Skeletal muscle satellite cell (primary cell): Measurements from ENCODE around the gene CLDN9.

Experiments used
- H3K27me3 ChIP-seq: 2 replicates; pipeline ENCODE4 v1.7.0; 2013; ENCODE audit warnings: low read length; ENCODE audit not compliant: control insufficient read depth, insufficient read depth
- H3K36me3 ChIP-seq: 2 replicates; pipeline ENCODE4 v1.7.0; 2013; ENCODE audit warnings: mild to moderate bottlenecking, control low read depth, low read length; ENCODE audit not compliant: insufficient read depth
- H3K4me1 ChIP-seq: 2 replicates; pipeline ENCODE4 v1.7.0; 2013; ENCODE audit warnings: low read length; ENCODE audit not compliant: control insufficient read depth, insufficient read depth
- H3K4me2 ChIP-seq: 2 replicates; pipeline ENCODE4 v1.7.0; 2013; ENCODE audit warnings: mild to moderate bottlenecking, low read length
- H3K4me3 ChIP-seq: 2 replicates; pipeline ENCODE4 v1.7.0; 2013; ENCODE audit warnings: low read length
- H3K9ac ChIP-seq: 2 replicates; pipeline ENCODE4 v1.7.0; 2013; ENCODE audit warnings: mild to moderate bottlenecking, low read depth, low read length, moderate library complexity
- H3K9me3 ChIP-seq: replicated peaks from 2 replicates; pipeline ENCODE4 v1.7.0; 2013; ENCODE audit warnings: mild to moderate bottlenecking, control low read depth, low read length

CLDN9 gene

GRCh38 chr16:3029491-3030221, 16.9 kb downstream of the CLDN9 start:
- Histone ChIP-seq H3K4me2 (peak overlapping the region; percentile 66), H3K4me3 (peak overlapping the region; percentile 51), H3K36me3 (peaks cover 9% of the 10 kb centered on the region), H3K4me1 (peaks cover 8% of the 10 kb centered on the region), H3K27me3 (peaks cover 40% of the 10 kb centered on the region), H3K9me3 (no peaks in the 10 kb centered on the region), H3K9ac (no peak overlapping the region)

GRCh38 chr16:3030222-3031212, 17.8 kb downstream of the CLDN9 start:
- Histone ChIP-seq H3K9ac (no peak overlapping the region), H3K9me3 (no peaks in the 10 kb centered on the region), H3K27me3 (peaks cover 47% of the 10 kb centered on the region), H3K36me3 (peaks cover 9% of the 10 kb centered on the region), H3K4me2 (no peak overlapping the region), H3K4me3 (no peak overlapping the region), H3K4me1 (peaks cover 8% of the 10 kb centered on the region)

- H3K27me3 ChIP-seq, result peaks cover 63% of the 10 kb centered on the region
These were observed 19.9 kb downstream of the CLDN9 start for GRCh38 chr16:3032624-3033023.

DNA sequence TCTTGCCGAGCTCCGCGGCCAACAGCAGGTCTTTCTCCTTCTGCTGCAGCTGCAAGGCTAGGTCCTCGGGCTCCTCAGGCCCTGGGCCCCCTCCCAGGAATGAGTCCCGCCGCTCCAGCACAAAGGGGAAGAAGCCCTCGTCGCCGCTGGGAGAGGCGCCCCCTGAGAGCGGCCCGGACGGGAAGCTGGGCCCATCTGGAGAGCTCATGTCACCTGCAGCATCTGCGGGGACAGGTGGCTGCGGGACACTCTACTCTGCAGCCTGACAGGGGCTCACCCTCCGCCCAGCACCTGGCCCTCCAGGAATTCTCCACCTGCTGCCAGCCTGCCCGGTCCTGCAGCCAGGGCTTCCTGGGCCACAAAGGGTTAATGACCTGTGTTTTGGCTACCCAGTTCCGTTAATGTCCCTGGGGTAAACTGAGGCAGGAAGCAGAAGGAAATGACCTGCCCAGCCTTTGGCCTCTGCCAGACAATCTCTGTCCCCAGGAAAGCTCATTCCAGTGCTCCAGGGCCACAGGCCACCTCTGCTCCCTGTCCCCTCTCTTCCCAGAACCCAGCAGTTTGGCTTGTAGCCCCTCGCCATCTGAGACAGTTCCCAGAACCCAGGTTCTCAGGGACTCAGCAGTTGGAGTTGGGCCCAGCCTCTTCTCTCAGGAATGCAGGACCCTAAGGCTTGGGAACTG, 22.7 kb downstream of the CLDN9 start:
- Histone ChIP-seq H3K4me2 (no peak overlapping the region), H3K36me3 (no peaks in the 10 kb centered on the region), H3K9me3 (no peaks in the 10 kb centered on the region), H3K27me3 (peaks cover 72% of the 10 kb centered on the region), H3K4me1 (no peaks in the 10 kb centered on the region), H3K4me3 (no peak overlapping the region), H3K9ac (no peak overlapping the region)

More at GRCh38 chr16:3032624-3033023, 19.9 kb downstream of the CLDN9 start:
- H3K36me3 ChIP-seq, result no peaks in the 10 kb centered on the region
- peaks cover 8% of the 10 kb centered on the region for H3K4me1 ChIP-seq
- no peak overlapping the region for H3K4me3 ChIP-seq
- no peak overlapping the region for H3K9ac ChIP-seq
- no peaks in the 10 kb centered on the region for H3K9me3 ChIP-seq
- H3K4me2 ChIP-seq, result no peak overlapping the region

DNA sequence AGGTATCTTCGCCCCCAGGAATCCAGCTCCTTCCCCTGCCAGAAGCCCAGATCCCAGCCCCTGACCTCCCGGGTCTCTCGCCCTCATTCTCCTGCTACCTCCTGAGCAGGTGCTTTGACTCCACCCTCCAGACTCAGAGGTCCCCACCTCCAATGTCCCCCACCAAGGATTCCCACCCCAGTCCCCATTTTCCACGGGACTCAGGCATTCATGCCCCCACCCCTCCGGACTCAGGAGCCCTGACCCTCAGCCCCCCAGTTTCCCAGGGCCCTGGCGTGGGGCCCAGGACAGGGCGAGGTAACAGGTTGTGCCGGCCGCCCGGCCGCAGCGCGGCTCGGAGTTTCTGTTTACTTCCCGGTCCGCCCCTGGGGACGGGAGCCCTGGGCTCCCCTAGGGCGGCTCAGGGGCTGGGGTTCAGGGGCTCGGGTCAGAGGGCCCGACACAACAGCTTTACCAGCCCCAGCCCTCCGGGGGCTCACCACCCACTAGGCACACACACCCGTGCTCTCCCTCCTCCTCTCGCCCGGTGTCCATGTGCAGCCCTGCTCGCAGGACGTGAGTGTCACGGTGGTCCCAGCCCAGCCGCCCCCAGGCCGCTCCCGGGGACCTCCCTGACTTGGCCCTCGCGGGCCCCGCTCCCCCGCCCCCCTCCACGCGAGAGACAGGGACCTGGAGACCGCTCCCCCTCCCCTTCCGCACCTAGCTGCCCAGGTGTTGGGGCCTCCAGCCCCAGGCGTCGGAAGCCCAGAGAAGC, 23.4 kb downstream of the CLDN9 start:
- peaks cover 72% of the 10 kb centered on the region for H3K27me3 ChIP-seq
- no peak overlapping the region for H3K4me3 ChIP-seq
- H3K4me1 ChIP-seq, result no peaks in the 10 kb centered on the region
- H3K36me3 ChIP-seq, result no peaks in the 10 kb centered on the region
- H3K9ac ChIP-seq, result no peak overlapping the region
- no peak overlapping the region for H3K4me2 ChIP-seq
- H3K9me3 ChIP-seq, result no peaks in the 10 kb centered on the region

GRCh38 chr16:3036726-3037315, 24.1 kb downstream of the CLDN9 start, which contains the start of gene BICDL2:
Gene BICDL2, minus strand, starts transcription at chr16:3036944. Its CDS starts 1,448 bp downstream, at chr16:3035496.
- no peak within 1 kb of the TSS for H3K4me2 ChIP-seq
- no peak within 1 kb of the TSS for H3K4me3 ChIP-seq
- H3K36me3 ChIP-seq, result no peaks in the 10 kb centered on the region
- H3K27me3 ChIP-seq, result peaks cover 72% of the 10 kb centered on the region
- no peaks in the 10 kb centered on the region for H3K4me1 ChIP-seq
- no peak within 1 kb of the TSS for H3K9ac ChIP-seq
- H3K9me3 ChIP-seq, result no peaks in the 10 kb centered on the region

GRCh38 chr16:3038256-3038655, 25.5 kb downstream of the CLDN9 start:
- Histone ChIP-seq H3K4me3 (no peak overlapping the region), H3K27me3 (peaks cover 58% of the 10 kb centered on the region), H3K4me2 (no peak overlapping the region), H3K9me3 (no peaks in the 10 kb centered on the region), H3K4me1 (no peaks in the 10 kb centered on the region), H3K36me3 (no peaks in the 10 kb centered on the region), H3K9ac (no peak overlapping the region)

- H3K27me3 ChIP-seq, result peaks cover 54% of the 10 kb centered on the region
- no peak overlapping the region for H3K4me2 ChIP-seq
- no peak overlapping the region for H3K4me3 ChIP-seq
- no peaks in the 10 kb centered on the region for H3K4me1 ChIP-seq
- no peaks in the 10 kb centered on the region for H3K36me3 ChIP-seq
- no peaks in the 10 kb centered on the region for H3K9me3 ChIP-seq
- no peak overlapping the region for H3K9ac ChIP-seq
These were observed 26.2 kb downstream of the CLDN9 start for GRCh38 chr16:3038896-3039295.

- H3K27me3 ChIP-seq, result peaks cover 58% of the 10 kb centered on the region
- H3K9ac ChIP-seq, result no peak overlapping the region
- peaks cover 13% of the 10 kb centered on the region for H3K4me1 ChIP-seq
- no peak overlapping the region for H3K4me3 ChIP-seq
- H3K9me3 ChIP-seq, result no peaks in the 10 kb centered on the region
- H3K36me3 ChIP-seq, result no peaks in the 10 kb centered on the region
- H3K4me2 ChIP-seq, result no peak overlapping the region
These were observed 29.7 kb downstream of the CLDN9 start for GRCh38 chr16:3042376-3042775.

DNA sequence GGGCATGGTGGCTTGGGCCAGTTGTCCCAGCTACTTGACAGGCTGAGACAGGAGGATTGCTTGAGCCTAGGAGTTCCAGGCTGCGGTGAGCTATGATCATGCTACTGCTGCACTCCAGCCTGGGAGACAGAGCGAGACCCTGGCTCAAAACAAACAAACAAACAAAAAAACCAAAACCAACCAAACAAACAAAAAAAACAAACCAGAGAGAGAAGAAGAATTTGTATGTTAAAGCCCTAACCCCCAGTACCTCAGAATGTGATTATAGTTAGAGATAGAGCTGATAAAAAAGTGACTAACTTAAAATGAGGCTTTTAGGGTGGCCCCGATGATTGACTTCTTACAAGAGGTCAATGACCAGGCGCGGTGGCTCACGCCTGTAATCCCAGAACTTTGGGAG, 32.0 kb downstream of the CLDN9 start:
- Histone ChIP-seq H3K27me3 (peaks cover 58% of the 10 kb centered on the region), H3K9ac (no peak overlapping the region)

More for the DNA sequence above, 32.0 kb downstream of the CLDN9 start:
- H3K36me3 ChIP-seq, result no peaks in the 10 kb centered on the region
- H3K4me1 ChIP-seq, result peaks cover 13% of the 10 kb centered on the region
- H3K9me3 ChIP-seq, result no peaks in the 10 kb centered on the region
- no peak overlapping the region for H3K4me2 ChIP-seq
- no peak overlapping the region for H3K4me3 ChIP-seq
